Neural progenitor cell (in vitro differentiated cells): ENCODE data around the gene APOBEC3A. TPM values are rescaled to one million over a fixed set of nuclear protein-coding genes. Genes with fewer than 3 reads are reported as not detected.

Experiments
- DNase-seq: peaks from one replicate; pipeline ENCODE4 v3.0.0-alpha.2; 2016; ENCODE audit warnings: low spot score
- H2AFZ ChIP-seq: fragments of 200-600 bp; sonication (generic); replicated peaks from 2 replicates; pipeline ENCODE4 v1.6.1; 2016; ENCODE audit warnings: antibody characterized with exemption
- H3F3A ChIP-seq: fragments of 200-600 bp; sonication (generic); 2 replicates; pipeline ENCODE4 v1.6.1; 2016; ENCODE audit warnings: antibody characterized with exemption, low read depth
- H3K27ac ChIP-seq: fragments of 200-600 bp; sonication (generic); 2 replicates; pipeline ENCODE4 v1.5.1; 2016; ENCODE audit warnings: mild to moderate bottlenecking
- H3K27me3 ChIP-seq: fragments of 200-600 bp; sonication (generic); 2 replicates; pipeline ENCODE4 v1.6.1; 2016; ENCODE audit warnings: mild to moderate bottlenecking, moderate library complexity
- H3K36me3 ChIP-seq: fragments of 200-600 bp; sonication (generic); 2 replicates; pipeline ENCODE4 v1.5.1; 2016
- H3K4me1 ChIP-seq: fragments of 200-600 bp; sonication (generic); 2 replicates; pipeline ENCODE4 v1.6.1; 2016; ENCODE audit warnings: mixed run types
- H3K4me2 ChIP-seq: fragments of 200-600 bp; sonication (generic); 2 replicates; pipeline ENCODE4 v1.6.1; 2016
- H3K4me3 ChIP-seq: fragments of 200-600 bp; sonication (generic); 2 replicates; pipeline ENCODE4 v1.5.1; 2016
- H3K79me2 ChIP-seq: fragments of 200-600 bp; sonication (generic); 2 replicates; pipeline ENCODE4 v1.6.1; 2016; ENCODE audit warnings: low read depth
- H3K9ac ChIP-seq: fragments of 200-600 bp; sonication (generic); 2 replicates; pipeline ENCODE4 v1.6.1; 2016
- H3K9me3 ChIP-seq: fragments of 200-600 bp; sonication (generic); 2 replicates; pipeline ENCODE4 v1.5.1; 2016; ENCODE audit warnings: low read depth
- H4K20me1 ChIP-seq: fragments of 200-600 bp; sonication (generic); 2 replicates; pipeline ENCODE4 v1.6.1; 2016; ENCODE audit warnings: low read depth
- H3K27ac Mint-ChIP-seq: 3 replicates; pipeline ENCODE4 v1.8.0; 2021; ENCODE audit warnings: mixed read lengths
- H3K27me3 Mint-ChIP-seq: 2 replicates; pipeline ENCODE4 v1.8.0; 2022; ENCODE audit warnings: low read depth, mild to moderate bottlenecking, inconsistent platforms, moderate library complexity, mixed read lengths; ENCODE audit not compliant: insufficient read depth
- H3K36me3 Mint-ChIP-seq: 3 replicates; pipeline ENCODE4 v1.8.0; 2021; ENCODE audit warnings: mixed read lengths
- H3K4me1 Mint-ChIP-seq: 3 replicates; pipeline ENCODE4 v1.8.0; 2021; ENCODE audit warnings: mixed read lengths
- H3K4me3 Mint-ChIP-seq: 3 replicates; pipeline ENCODE4 v1.8.0; 2021; ENCODE audit warnings: mild to moderate bottlenecking, moderate library complexity, mixed read lengths
- H3K9me3 Mint-ChIP-seq: 3 replicates; pipeline ENCODE4 v1.8.0; 2020; ENCODE audit warnings: mixed read lengths
- CTCF ChIP-seq: fragments of 200-600 bp; sonication (generic); IDR thresholded peaks from 2 replicates; pipeline ENCODE4 v1.5.1; 2017; ENCODE audit warnings: antibody characterized with exemption, mild to moderate bottlenecking
- EZH2 ChIP-seq: fragments of 200-600 bp; sonication (generic); IDR thresholded peaks from 2 replicates; pipeline ENCODE4 v1.6.1; 2017; ENCODE audit warnings: antibody characterized with exemption, mild to moderate bottlenecking, moderate library complexity
- EZH2phosphoT487 ChIP-seq: fragments of 200-600 bp; sonication (generic); IDR thresholded peaks from 2 replicates; pipeline ENCODE4 v1.6.1; 2017; ENCODE audit warnings: antibody characterized with exemption
- total RNA-seq: library from RNA; depleted of rRNA; stranded (reverse); fragments of >200 nt; gene quantifications from 2 replicates; pipeline ENCODE4 v1.2.3, GENCODE V29; 2015; ENCODE audit warnings: low replicate concordance

The APOBEC3A gene
- total RNA-seq, 1 donor from 2014 or later = not detected

- Histone ChIP-seq H3F3A (no peaks in the 10 kb centered on the region), H3K36me3 (no peaks in the 10 kb centered on the region), H3K27me3 (no peaks in the 10 kb centered on the region), H3K4me1 (no peaks in the 10 kb centered on the region), H3K9ac (no peak overlapping the region), H3K4me2 (no peak overlapping the region), H3K79me2 (no peaks in the 10 kb centered on the region), H3K27ac (no peak overlapping the region), H3K9me3 (no peaks in the 10 kb centered on the region), H2AFZ (no peak overlapping the region), H4K20me1 (no peaks in the 10 kb centered on the region), H3K4me3 (no peak overlapping the region)
- Mint-ChIP-seq H3K4me1 (peaks cover 2% of the 10 kb centered on the region), H3K9me3 (peaks cover 2% of the 10 kb centered on the region), H3K27me3 (peaks cover 9% of the 10 kb centered on the region), H3K4me3 (no peak overlapping the region), H3K36me3 (no peaks in the 10 kb centered on the region), H3K27ac (peak overlapping the region; percentile 22)
- no peak for TF ChIP-seq EZH2phosphoT487
- TF ChIP-seq CTCF = no peak
- DNase-seq = no peak
Observed at GRCh38 chr22:38937541-38937940, 19.9 kb upstream of the APOBEC3A start.

DNA sequence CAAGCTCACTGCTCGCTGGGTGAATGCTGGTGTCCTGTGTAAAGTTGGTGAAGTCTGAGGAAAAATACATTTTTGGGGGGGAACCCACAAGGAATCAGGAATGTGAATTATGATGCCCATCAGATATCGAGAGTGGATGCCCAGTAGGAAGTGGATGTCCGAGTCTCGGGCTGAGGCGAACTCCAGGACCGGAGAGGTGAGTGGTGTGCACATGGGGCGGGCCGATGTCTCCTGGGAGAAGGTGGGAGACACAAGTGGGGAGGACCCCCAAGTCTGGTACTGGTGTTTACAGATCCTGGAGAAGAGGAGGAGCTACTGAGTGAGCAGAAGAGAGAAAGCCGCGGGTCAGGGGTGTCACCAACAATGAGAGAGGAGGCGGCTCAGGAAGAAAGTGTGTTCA is 19.2 kb upstream of the APOBEC3A start:
- no peaks in the 10 kb centered on the region for H3K9me3 ChIP-seq
- H3K36me3 ChIP-seq = no peaks in the 10 kb centered on the region
- no peak overlapping the region for H3K27ac ChIP-seq
- H3K36me3 Mint-ChIP-seq = no peaks in the 10 kb centered on the region
- no peak for DNase-seq
- no peak overlapping the region for H3K27ac Mint-ChIP-seq
- H3K4me1 ChIP-seq = no peaks in the 10 kb centered on the region
- TF ChIP-seq EZH2phosphoT487 (no peak), CTCF (no peak), EZH2 (no peak)
- H3K27me3 ChIP-seq = no peaks in the 10 kb centered on the region
- no peak overlapping the region for H3K9ac ChIP-seq
- H3K79me2 ChIP-seq = no peaks in the 10 kb centered on the region
- no peak overlapping the region for H2AFZ ChIP-seq
- no peaks in the 10 kb centered on the region for H4K20me1 ChIP-seq
- H3K4me3 ChIP-seq = no peak overlapping the region
- peaks cover 12% of the 10 kb centered on the region for H3K27me3 Mint-ChIP-seq
- no peak overlapping the region for H3K4me2 ChIP-seq
- H3F3A ChIP-seq = no peaks in the 10 kb centered on the region
- no peaks in the 10 kb centered on the region for H3K9me3 Mint-ChIP-seq
- no peak overlapping the region for H3K4me3 Mint-ChIP-seq
- H3K4me1 Mint-ChIP-seq = peaks cover 2% of the 10 kb centered on the region

GRCh38 chr22:38938925-38939324 is 18.5 kb upstream of the APOBEC3A start:
- no peak overlapping the region for H3K27ac ChIP-seq
- Mint-ChIP-seq H3K4me1 (peaks cover 1% of the 10 kb centered on the region), H3K27ac (no peak overlapping the region), H3K36me3 (no peaks in the 10 kb centered on the region), H3K4me3 (no peak overlapping the region), H3K9me3 (no peaks in the 10 kb centered on the region), H3K27me3 (peaks cover 12% of the 10 kb centered on the region)
- no peaks in the 10 kb centered on the region for H4K20me1 ChIP-seq
- TF ChIP-seq CTCF = no peak
- no peak for TF ChIP-seq EZH2
- no peak for TF ChIP-seq EZH2phosphoT487
- no peaks in the 10 kb centered on the region for H3K36me3 ChIP-seq
- no peaks in the 10 kb centered on the region for H3F3A ChIP-seq
- DNase-seq = no peak
- no peak overlapping the region for H3K9ac ChIP-seq
- no peak overlapping the region for H3K4me2 ChIP-seq
- H3K4me3 ChIP-seq = no peak overlapping the region
- no peaks in the 10 kb centered on the region for H3K79me2 ChIP-seq
- no peak overlapping the region for H2AFZ ChIP-seq
- H3K27me3 ChIP-seq = no peaks in the 10 kb centered on the region
- no peaks in the 10 kb centered on the region for H3K9me3 ChIP-seq
- no peaks in the 10 kb centered on the region for H3K4me1 ChIP-seq
